ENCODE data around the gene PCID2. TPM values are rescaled to one million over a fixed set of nuclear protein-coding genes. Genes with fewer than 3 reads are reported as not detected.

The PCID2 gene
- total and polyA plus RNA-seq, 2 of the 13 experiments (the other 11 are each of a cell fraction or from before 2014, with no cell fraction given), result 65.0 to 111 TPM

GRCh38 chr13:113157929-113158747 lies 50.3 kb downstream of the PCID2 start, which contains the start of gene PROZ (continued):
- TF ChIP-seq CREB1 (IDR thresholded peaks at IDR 0.05), result no peak
- no peak for TF ChIP-seq CREB1 (CRISPR knock-in tag; IDR thresholded peaks at IDR 0.05)
- TF ChIP-seq ZNF350 (CRISPR knock-in tag; IDR thresholded peaks at IDR 0.05; ENCODE audit: borderline replicate concordance, low read depth), result peak; percentile 61
- TF ChIP-seq STAT5B (CRISPR knock-in tag; IDR thresholded peaks at IDR 0.05), result no peak
- TF ChIP-seq POGK (CRISPR knock-in tag; conservative IDR thresholded peaks at IDR 0.05), result peak; percentile 70; the same call in 1 of the 2 replicates
- TF ChIP-seq ZNF891 (CRISPR knock-in tag; IDR thresholded peaks at IDR 0.05), result peak; percentile 78
- peak; percentile 79 for TF ChIP-seq SALL1 (CRISPR knock-in tag; IDR thresholded peaks at IDR 0.05)
- TF ChIP-seq ESRRA (CRISPR knock-in tag; IDR thresholded peaks at IDR 0.05; ENCODE audit: low read depth), result 0 out of 2 replicates have a peak, but pooled peaks have one; percentile 38
- TF ChIP-seq ZNF337 (CRISPR knock-in tag; IDR thresholded peaks at IDR 0.05; ENCODE audit: borderline replicate concordance, low read depth), result peak; percentile 80; the same call in 1 of the 2 replicates
- peak; percentile 71 for TF ChIP-seq RAD21 (CRISPR knock-in tag; IDR thresholded peaks at IDR 0.05)
- TF ChIP-seq KLF15 (CRISPR knock-in tag; IDR thresholded peaks at IDR 0.05; ENCODE audit: borderline replicate concordance), result no peak
- 0 out of 2 replicates have a peak, but pooled peaks have one; percentile 36 for TF ChIP-seq ZKSCAN5 (CRISPR knock-in tag; IDR thresholded peaks at IDR 0.05)
- peak; percentile 41; the same call in 1 of the 2 replicates for TF ChIP-seq GATAD1 (CRISPR knock-in tag; IDR thresholded peaks at IDR 0.05)
- peak; percentile 51; the same call in 1 of the 2 replicates for TF ChIP-seq ZBTB4 (CRISPR knock-in tag; IDR thresholded peaks at IDR 0.05; ENCODE audit: borderline replicate concordance)
- TF ChIP-seq ETV6 (CRISPR knock-in tag; conservative IDR thresholded peaks at IDR 0.05), result 0 out of 2 replicates have a peak, but pooled peaks have one; percentile 17
- 0 out of 2 replicates have a peak, but pooled peaks have one; percentile 44 for TF ChIP-seq ZNF44 (CRISPR knock-in tag; IDR thresholded peaks at IDR 0.05)
- no peak for TF ChIP-seq HES4 (CRISPR knock-in tag; IDR thresholded peaks at IDR 0.05; ENCODE audit: borderline replicate concordance)
- peak; percentile 76 for TF ChIP-seq TFDP2 (CRISPR knock-in tag; IDR thresholded peaks at IDR 0.05)
- TF ChIP-seq SOX6 (IDR thresholded peaks at IDR 0.05), result no peak
- TF ChIP-seq SOX6 (CRISPR knock-in tag; IDR thresholded peaks at IDR 0.05), result peak; percentile 33; the same call in 1 of the 2 replicates
- TF ChIP-seq ZNF282 (IDR thresholded peaks at IDR 0.05; ENCODE audit: partially characterized antibody), result no peak
- TF ChIP-seq SOX5 (CRISPR knock-in tag; IDR thresholded peaks at IDR 0.05; ENCODE audit: borderline replicate concordance), result peak; percentile 49; the same call in 1 of the 2 replicates
- TF ChIP-seq ZNF589 (CRISPR knock-in tag; conservative IDR thresholded peaks at IDR 0.05), result no peak
- peak; percentile 70; the same call in 1 of the 2 replicates for TF ChIP-seq SAFB2 (CRISPR knock-in tag; IDR thresholded peaks at IDR 0.05; ENCODE audit: borderline replicate concordance, low read depth)
- peak; percentile 50; the same call in 1 of the 2 replicates for TF ChIP-seq BCL6 (CRISPR knock-in tag; IDR thresholded peaks at IDR 0.05)

All from HepG2 (cell line).